ENCODE results near the gene SLC15A1. TPM values are rescaled to one million over a fixed set of nuclear protein-coding genes. Genes with fewer than 3 reads are reported as not detected.

SLC15A1 gene
- total RNA-seq, 1 donor: not detected

DNA sequence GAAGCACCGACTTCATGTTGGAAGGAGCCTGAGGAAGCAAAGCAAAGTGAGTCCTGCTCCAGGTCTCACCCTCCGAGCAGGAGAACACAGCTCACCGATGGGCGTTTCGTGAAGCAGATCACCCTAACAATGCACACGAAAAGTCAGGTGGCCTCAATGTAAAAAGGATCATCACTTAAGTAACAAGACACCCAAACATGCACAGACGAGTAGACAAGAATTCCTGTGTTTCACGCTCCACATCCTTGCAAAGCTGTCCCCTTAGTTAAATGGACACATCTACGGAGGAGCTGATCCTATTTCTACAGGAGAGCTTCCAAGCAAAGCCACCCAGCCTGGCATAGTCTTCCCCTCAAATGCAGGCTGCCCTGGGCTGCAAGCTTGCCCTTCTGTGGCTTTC is 66.2 kb downstream of the SLC15A1 start:
- TF ChIP-seq, protein P1, sequence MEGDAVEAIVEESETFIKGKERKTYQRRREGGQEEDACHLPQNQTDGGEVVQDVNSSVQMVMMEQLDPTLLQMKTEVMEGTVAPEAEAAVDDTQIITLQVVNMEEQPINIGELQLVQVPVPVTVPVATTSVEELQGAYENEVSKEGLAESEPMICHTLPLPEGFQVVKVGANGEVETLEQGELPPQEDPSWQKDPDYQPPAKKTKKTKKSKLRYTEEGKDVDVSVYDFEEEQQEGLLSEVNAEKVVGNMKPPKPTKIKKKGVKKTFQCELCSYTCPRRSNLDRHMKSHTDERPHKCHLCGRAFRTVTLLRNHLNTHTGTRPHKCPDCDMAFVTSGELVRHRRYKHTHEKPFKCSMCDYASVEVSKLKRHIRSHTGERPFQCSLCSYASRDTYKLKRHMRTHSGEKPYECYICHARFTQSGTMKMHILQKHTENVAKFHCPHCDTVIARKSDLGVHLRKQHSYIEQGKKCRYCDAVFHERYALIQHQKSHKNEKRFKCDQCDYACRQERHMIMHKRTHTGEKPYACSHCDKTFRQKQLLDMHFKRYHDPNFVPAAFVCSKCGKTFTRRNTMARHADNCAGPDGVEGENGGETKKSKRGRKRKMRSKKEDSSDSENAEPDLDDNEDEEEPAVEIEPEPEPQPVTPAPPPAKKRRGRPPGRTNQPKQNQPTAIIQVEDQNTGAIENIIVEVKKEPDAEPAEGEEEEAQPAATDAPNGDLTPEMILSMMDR (IDR thresholded peaks at IDR 0.05; ENCODE audit: insufficient read depth, low read depth, low read length): no peak
- no peak overlapping the region for H3K4me3 ChIP-seq (ENCODE audit: low read depth, low read length)
- DNase-seq (ENCODE audit: low read depth): no peak

DNA sequence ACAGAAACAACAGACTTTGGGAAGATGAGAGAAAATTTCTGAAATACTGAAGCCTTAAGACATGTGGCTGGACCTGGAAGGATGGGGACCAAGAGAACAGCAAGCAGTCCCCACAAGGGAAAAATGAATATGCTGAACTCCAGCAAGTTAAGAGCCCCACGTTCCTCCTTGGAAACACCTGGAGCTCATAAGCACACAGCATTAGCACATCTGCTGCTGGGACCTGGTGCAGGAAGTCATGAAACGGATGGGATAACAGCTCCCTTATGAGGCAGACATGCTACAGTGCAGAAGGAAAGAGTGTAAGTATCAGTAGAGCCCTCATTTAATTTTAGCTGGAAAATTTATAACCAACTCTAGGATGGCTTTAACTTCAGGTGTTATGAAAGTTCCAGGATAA is 67.3 kb downstream of the SLC15A1 start:
- H3K4me3 ChIP-seq (ENCODE audit: low read depth, low read length): no peak overlapping the region
- TF ChIP-seq, protein P1 (IDR thresholded peaks at IDR 0.05; ENCODE audit: insufficient read depth, low read depth, low read length): no peak
- no peak for DNase-seq (ENCODE audit: low read depth)

DNA sequence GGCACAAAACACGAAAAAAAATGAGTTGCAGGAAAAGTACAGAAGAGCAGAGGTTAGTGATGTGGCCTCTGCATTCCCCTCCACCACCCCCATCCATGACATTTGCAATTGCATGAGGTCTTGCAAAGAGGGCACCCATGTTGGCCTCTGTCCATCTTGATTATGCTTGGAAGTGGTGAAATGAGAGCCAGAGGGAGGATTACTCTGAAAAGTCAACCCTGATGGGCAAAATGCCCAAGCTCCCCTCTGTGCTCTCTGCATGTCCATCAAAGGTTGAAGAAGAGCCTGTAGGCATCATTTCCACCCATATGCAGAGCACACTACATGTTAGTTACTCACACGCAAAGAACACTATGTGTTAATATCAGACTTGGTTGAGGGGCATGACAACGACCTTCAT is 71.4 kb downstream of the SLC15A1 start:
- no peak for DNase-seq (ENCODE audit: low read depth)
- TF ChIP-seq, protein P1 (IDR thresholded peaks at IDR 0.05; ENCODE audit: insufficient read depth, low read depth, low read length): no peak
- no peak overlapping the region for H3K4me3 ChIP-seq (ENCODE audit: low read depth, low read length)

DNA sequence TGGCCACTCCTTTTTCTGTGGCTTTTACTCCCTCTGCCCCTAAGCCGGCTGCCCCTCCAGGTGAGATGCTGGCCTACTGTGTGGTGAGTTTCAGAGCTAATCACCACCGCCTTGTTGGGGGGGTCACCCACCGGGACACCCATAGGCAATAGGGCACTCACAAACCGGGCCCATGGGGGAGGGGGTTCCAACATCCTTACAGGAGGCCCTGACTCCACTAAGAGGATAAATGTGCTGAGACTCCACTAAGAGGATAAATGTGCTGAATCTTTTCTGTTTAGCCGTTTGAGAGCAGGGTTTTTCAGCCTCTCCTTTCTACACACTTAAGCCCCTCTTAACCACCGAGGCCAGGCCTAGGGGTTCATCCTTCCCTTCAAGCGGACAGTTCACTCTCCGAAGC is 73.7 kb downstream of the SLC15A1 start:
- TF ChIP-seq, protein P1 (IDR thresholded peaks at IDR 0.05; ENCODE audit: insufficient read depth, low read depth, low read length): no peak
- no peak overlapping the region for H3K4me3 ChIP-seq (ENCODE audit: low read depth, low read length)
- DNase-seq (ENCODE audit: low read depth): no peak

DNA sequence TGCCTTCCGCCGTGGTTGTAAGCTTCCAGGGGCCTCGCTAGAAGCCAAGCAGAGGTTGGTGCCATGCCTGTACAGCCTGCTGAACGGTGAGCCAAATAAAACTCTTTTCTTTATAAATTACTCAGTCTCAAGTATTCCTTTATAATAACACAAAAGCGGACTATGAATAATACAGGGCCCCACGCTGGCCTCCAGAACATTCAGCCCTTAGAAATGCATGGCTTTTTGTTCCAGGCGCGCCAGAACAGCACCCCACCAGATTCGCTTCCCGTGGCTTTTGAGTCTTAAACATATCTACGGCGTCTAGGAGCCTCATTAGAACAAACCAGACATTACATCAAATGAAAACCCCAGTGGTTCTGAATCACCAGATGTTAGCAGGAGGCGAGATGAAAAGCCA is 75.1 kb downstream of the SLC15A1 start:
- no peak for DNase-seq (ENCODE audit: low read depth)
- no peak overlapping the region for H3K4me3 ChIP-seq (ENCODE audit: low read depth, low read length)
- TF ChIP-seq, protein P1 (IDR thresholded peaks at IDR 0.05; ENCODE audit: insufficient read depth, low read depth, low read length): no peak

DNA sequence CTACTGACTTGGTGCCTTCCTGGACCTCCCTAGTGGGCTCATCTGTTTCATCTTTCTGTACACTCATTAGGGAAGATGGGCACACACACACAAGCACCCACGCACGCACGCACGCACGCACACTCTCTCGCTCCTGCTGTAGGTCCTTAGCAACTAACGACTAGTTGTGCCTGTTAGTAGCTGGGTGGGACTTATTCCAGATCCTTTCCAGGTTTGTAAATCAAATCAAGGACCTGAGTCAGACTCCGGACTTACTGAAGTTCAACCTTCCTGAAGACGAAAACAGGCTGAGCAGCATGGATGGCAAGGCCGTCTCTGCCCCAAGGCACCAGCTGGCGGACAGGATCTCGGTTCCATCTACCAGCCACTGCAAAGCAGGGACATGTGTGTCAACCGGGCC is 76.2 kb downstream of the SLC15A1 start:
- TF ChIP-seq, protein P1 (IDR thresholded peaks at IDR 0.05; ENCODE audit: insufficient read depth, low read depth, low read length): no peak
- DNase-seq (ENCODE audit: low read depth): no peak
- no peak overlapping the region for H3K4me3 ChIP-seq (ENCODE audit: low read depth, low read length)

DNA sequence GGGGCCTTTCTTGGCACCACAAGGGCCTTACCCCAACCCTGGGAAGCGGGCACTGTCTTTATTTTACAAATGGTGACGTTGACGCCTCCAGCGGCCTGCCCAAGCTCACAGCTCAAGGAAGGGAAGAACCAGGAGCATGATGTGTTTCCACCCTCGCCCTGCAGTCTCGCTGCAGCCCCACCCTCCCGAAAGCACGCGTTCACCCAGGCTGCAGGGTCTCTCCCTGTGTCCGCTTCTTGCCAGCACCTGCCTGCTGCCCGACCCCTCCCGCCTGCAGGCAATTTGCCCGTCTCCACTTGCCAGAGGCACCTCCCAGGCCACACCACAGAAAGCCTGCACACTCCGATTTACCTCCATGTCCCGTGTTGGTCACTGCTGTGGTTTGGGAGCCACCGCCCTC is 76.6 kb downstream of the SLC15A1 start:
- H3K4me3 ChIP-seq (ENCODE audit: low read depth, low read length): no peak overlapping the region
- TF ChIP-seq, protein P1 (IDR thresholded peaks at IDR 0.05; ENCODE audit: insufficient read depth, low read depth, low read length): no peak
- DNase-seq (ENCODE audit: low read depth): no peak
